Breast epithelium (tissue), 3 donors: Measurements from ENCODE around the gene NDOR1.

Experiments
- CTCF ChIP-seq, 3 donors: fragments of 450-650 bp; IDR thresholded peaks; one replicate each; pipeline ENCODE4 v1.5.1; 2016 to 2017; ENCODE audit warnings: antibody characterized with exemption in 3 of 3, mild to moderate bottlenecking in 3 of 3, moderate library complexity in 3 of 3
- POLR2A ChIP-seq: fragments of 450-650 bp; IDR thresholded peaks from one replicate; pipeline ENCODE4 v1.6.1; 2016; ENCODE audit warnings: antibody characterized with exemption, mild to moderate bottlenecking, moderate library complexity
- POLR2AphosphoS5 ChIP-seq, 3 donors: sonication (generic); formaldehyde crosslinking; IDR thresholded peaks; one replicate each; pipeline ENCODE4 v1.6.1; 2017; ENCODE audit warnings: antibody characterized with exemption in 3 of 3

GRCh38 chr9:137206602-137207001, 1.1 kb downstream of the NDOR1 start:
- TF ChIP-seq CTCF (IDR thresholded peaks at IDR 0.05) (no peak), POLR2A (no peak), POLR2AphosphoS5 (IDR thresholded peaks at IDR 0.05) (no peak)
